ENCODE data around the gene TPRG1L.

The TPRG1L gene

DNA sequence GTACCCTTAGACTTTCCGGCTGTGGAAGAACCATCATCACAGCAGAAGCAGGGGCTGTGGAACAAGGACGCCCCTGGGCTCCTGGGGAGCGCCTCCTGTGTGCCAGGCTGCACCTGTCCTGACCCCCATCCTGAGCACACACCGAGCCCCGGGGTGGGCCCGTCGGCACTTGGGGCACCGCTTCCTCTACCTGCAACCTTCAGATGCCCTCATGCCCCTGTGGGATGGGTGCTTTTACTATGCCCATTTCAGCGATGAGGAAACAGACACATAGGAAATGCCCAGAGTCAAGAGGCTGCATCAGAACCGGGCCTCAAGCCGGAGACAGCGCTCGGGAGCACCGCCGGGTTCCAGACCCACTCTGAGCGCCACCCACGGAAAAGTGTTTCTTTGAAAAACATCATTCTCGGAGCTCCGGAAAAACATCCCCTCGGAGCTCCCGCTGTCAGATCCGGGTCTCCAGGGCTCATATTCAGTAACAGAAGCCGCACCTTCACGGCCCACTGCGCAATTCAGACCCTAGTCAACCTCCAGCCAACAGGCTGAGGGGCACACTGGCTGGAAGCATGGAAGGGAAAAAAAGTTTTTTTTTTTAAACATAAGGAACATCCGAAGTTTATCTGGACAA is 8.0 kb downstream of the TPRG1L start:
- DNase-seq (ENCODE audit: extremely low read depth, low read depth): no peak
- TF ChIP-seq, protein P1, sequence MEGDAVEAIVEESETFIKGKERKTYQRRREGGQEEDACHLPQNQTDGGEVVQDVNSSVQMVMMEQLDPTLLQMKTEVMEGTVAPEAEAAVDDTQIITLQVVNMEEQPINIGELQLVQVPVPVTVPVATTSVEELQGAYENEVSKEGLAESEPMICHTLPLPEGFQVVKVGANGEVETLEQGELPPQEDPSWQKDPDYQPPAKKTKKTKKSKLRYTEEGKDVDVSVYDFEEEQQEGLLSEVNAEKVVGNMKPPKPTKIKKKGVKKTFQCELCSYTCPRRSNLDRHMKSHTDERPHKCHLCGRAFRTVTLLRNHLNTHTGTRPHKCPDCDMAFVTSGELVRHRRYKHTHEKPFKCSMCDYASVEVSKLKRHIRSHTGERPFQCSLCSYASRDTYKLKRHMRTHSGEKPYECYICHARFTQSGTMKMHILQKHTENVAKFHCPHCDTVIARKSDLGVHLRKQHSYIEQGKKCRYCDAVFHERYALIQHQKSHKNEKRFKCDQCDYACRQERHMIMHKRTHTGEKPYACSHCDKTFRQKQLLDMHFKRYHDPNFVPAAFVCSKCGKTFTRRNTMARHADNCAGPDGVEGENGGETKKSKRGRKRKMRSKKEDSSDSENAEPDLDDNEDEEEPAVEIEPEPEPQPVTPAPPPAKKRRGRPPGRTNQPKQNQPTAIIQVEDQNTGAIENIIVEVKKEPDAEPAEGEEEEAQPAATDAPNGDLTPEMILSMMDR (IDR thresholded peaks at IDR 0.05; ENCODE audit: low read depth, low read length, missing control alignments): no peak
- no peak overlapping the region for H3K4me3 ChIP-seq (replicated peaks; ENCODE audit: low read depth, low read length)

DNA sequence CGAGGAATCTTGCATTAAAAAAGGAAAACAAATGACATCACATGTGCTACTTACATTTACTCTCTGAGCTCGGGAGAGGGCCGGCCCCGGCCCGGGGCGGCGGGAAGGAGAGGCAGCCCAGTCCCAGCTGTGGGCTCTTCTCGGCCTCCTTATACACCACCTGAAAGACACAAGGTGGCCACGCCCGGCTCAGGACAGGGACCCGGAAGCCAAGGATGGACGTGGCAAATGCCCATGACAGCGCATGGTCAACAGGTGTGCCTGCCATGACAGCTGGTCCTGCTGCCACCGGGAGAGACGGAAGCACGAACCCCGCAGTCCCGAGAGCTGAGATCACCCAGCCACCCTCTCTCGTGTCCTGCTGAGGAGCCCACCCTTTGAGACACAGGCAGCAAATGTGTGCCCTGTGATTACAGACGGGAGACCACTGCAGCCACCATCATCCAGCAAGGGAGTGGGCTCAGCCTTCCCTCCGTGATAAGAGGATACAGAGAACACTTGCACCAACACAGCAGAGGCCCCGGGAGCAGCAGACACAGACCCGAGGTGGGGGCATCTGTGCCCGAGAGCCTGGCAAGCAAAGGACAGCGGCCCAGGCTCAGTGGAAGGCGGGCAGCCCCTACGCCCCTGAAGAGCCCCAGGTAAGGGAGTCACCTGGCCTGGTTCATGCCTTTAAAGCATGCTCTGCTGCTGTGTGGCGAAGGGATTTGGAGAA is 8.7 kb downstream of the TPRG1L start:
- no peak overlapping the region for H3K4me3 ChIP-seq (replicated peaks; ENCODE audit: low read depth, low read length)
- TF ChIP-seq, protein P1 (IDR thresholded peaks at IDR 0.05; ENCODE audit: low read depth, low read length, missing control alignments): no peak
- no peak for DNase-seq (ENCODE audit: extremely low read depth, low read depth)

DNA sequence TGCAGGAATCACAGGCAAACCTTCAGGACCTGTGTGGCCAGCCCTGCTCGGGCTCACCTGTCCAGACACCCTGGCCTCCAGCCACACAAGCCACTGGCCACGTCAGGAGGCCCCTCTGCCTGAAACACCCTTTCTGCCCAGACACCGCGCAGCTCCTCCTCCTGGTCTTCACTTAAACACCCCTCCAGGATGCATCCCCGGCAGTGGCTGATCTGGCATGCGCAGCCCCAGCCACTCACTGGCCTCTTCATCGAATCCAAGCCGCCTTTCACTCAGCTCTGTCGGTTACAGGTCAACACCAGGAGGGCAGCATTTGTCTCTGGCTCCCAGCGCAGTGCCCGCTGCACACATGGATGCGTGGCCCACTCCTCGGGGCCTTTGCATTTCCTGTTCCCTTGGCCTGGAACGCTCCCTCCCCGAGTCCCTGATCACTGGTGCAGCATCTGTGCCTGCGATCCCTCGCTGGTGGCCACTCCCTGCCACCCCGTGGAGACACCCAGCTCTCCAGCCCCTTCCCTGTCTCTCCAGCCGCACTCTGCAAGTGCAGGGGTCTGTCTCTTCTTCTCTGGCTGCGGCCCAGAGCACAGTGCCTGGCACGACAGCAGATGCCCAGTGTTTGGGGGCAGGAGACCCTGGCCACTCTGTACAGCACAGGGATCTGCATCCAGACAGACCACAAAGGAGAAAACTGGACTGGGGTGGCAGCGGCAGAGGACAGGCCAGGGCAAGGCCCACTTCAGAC is 9.4 kb downstream of the TPRG1L start:
- no peak for DNase-seq (ENCODE audit: extremely low read depth, low read depth)
- TF ChIP-seq, protein P1 (IDR thresholded peaks at IDR 0.05; ENCODE audit: low read depth, low read length, missing control alignments): no peak
- H3K4me3 ChIP-seq (replicated peaks; ENCODE audit: low read depth, low read length): no peak overlapping the region

DNA sequence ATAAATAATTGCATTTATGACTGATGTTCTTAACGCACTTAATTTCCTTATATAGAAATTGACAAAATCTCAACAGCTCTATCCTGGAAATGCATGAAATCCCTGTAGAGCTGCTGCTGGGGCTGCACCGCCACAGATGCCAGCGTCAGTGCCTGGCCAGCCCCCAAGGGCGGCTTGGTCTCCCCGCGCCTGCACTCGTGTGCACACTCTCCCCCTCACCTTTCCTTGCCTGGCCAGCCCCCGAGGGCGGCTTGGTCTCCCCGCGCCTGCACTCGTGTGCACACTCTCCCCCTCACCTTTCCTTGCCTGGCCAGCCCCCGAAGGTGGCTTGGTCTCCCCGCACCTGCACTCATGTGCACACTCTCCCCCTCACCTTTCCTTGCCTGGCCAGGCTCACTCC is 11.3 kb downstream of the TPRG1L start:
- H3K4me3 ChIP-seq (replicated peaks; ENCODE audit: low read depth, low read length): no peak overlapping the region
- TF ChIP-seq, protein P1 (IDR thresholded peaks at IDR 0.05; ENCODE audit: low read depth, low read length, missing control alignments): no peak
- DNase-seq (ENCODE audit: extremely low read depth, low read depth): no peak

DNA sequence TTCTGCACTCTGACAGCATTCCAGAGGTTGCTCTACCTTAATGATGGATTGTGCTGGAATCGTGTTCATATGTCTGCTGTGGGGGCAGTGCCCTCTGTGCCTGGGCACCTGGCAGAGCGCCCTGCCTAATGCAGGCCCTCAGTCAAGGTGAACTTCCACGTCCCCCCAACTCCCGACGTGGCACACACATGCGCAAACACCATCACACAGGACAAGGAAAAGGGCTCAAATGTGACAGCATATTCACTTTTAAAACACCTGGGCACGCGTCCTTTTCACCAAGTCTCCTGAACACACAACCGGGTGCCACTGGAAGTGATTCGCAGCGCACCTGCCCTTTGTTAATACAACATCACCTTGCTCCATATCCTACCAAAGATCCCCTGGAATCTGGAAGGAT is 11.7 kb downstream of the TPRG1L start:
- no peak overlapping the region for H3K4me3 ChIP-seq (replicated peaks; ENCODE audit: low read depth, low read length)
- TF ChIP-seq, protein P1 (IDR thresholded peaks at IDR 0.05; ENCODE audit: low read depth, low read length, missing control alignments): no peak
- no peak for DNase-seq (ENCODE audit: extremely low read depth, low read depth)

DNA sequence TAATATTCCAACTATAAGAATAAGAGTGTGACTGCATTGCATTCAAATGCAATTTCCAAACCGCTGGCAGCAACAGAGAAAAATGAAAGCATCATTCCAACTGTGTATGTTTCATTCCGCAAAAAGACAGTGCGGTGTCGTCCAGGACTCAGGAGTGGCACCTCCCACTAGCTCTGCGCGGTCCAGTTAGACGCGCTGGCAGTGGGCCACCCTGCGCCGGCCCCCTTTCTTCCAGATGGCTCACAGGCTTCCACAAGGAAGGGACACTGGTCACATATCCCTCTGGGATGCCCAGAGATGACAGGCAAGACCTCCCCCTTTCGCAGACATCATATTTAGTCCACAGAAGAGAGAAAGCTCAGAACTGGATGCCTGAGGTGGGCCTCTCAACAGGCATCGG is 13.2 kb downstream of the TPRG1L start:
- no peak for DNase-seq (ENCODE audit: extremely low read depth, low read depth)
- no peak overlapping the region for H3K4me3 ChIP-seq (replicated peaks; ENCODE audit: low read depth, low read length)
- TF ChIP-seq, protein P1 (IDR thresholded peaks at IDR 0.05; ENCODE audit: low read depth, low read length, missing control alignments): no peak

Measured in HFF-Myc (cell line).